ENCODE results near the gene NUP93.

The NUP93 gene

GRCh38 chr16:56889206-56889605 is 159.3 kb downstream of the NUP93 start:
- ChIA-PET CTCF (no interaction called here), POLR2A (ENCODE audit: low non-redundant PET) (no interaction called here)
- TF ChIP-seq CTCF (conservative IDR thresholded peaks at IDR 0.05; ENCODE audit: low read depth): no peak
- H3K27ac ChIP-seq: no peak overlapping the region
- DNase-seq (ENCODE audit: low spot score): no peak

GRCh38 chr16:56891685-56892084 is 161.8 kb downstream of the NUP93 start:
- no peak overlapping the region for H3K27ac ChIP-seq
- no peak for TF ChIP-seq CTCF (conservative IDR thresholded peaks at IDR 0.05; ENCODE audit: low read depth)
- ChIA-PET CTCF (interaction anchor here (0.6 kb wide), 1 partner anchor 113 kb away, joined by 3 read pairs; no protein-coding TSS in a partner anchor), POLR2A (ENCODE audit: low non-redundant PET) (no interaction called here)
- no peak for DNase-seq (ENCODE audit: low spot score)

DNA sequence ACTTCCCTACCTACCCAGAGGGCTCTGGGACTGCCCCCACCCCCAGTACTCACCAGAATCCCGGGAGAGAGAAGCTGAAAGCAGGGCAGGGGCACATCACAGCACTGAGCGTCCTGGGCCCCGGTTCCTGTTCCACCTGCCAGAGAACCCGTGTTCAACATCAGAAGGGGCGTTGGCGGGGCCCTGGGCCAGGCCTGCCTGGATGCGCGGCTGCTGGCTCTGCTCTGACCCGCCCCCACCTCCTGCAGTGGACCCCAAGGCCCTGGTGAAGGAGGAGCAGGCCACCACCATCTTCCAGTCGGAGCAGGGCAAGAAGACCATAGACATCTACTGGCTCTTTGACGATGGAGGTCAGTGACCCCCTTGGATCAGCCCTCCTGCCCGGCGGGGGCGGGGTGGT is 162.8 kb downstream of the NUP93 start:
- no peak overlapping the region for H3K27ac ChIP-seq
- no peak for TF ChIP-seq CTCF (conservative IDR thresholded peaks at IDR 0.05; ENCODE audit: low read depth)
- CTCF ChIA-PET: no interaction called here
- DNase-seq (ENCODE audit: low spot score): no peak
- POLR2A ChIA-PET (ENCODE audit: low non-redundant PET): no interaction called here

DNA sequence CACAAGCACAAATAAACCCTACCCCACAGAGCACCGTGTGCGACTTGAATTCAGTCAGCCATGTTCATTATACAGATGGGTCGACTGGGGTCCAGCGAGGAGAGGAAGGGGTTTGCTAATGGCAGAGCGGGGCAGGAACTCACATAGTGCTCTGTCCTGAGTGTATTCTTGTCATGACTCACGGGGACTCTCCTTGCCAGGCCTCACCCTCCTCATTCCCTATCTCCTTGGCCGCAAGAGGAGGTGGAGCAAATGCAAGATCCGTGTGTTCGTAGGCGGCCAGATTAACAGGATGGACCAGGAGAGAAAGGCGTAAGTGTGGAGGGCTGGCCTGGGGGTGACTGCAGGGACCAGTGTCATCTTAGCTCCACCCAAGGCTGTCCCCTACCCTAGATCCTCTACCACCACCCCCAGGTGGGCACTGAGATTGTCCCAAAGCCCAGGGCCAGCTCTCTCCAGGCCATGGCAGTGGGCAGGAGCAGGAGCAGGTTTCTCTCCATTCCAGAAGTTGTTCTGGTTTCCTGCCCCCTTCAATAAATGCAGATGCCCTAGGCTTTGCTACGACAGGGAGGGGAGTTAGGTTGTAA is 164.5 kb downstream of the NUP93 start:
- no peak for DNase-seq (ENCODE audit: low spot score)
- no peak overlapping the region for H3K27ac ChIP-seq
- CTCF ChIA-PET: no interaction called here
- no peak for TF ChIP-seq CTCF (conservative IDR thresholded peaks at IDR 0.05; ENCODE audit: low read depth)
- POLR2A ChIA-PET (ENCODE audit: low non-redundant PET): no interaction called here

DNA sequence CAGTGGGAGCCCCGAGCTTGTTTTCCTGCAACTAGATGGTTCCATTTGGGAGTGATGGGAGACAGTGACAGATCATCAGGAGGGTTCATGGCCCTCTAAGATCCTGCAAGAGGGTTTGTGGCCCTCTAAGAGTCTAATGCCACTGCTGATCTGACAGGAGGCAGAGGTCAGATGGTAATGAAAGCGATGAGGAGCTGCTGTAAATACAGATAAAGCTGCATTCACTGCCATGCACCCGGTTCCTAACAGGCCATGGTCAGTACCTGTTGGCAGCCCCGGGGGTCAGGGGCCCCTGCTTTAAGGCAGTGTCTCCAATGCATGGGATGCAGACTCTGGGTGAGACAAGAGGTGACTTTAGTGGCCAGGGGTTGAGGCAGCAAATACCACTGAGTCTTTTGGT is 165.9 kb downstream of the NUP93 start:
- ChIA-PET CTCF (no interaction called here), POLR2A (ENCODE audit: low non-redundant PET) (no interaction called here)
- no peak for TF ChIP-seq CTCF (conservative IDR thresholded peaks at IDR 0.05; ENCODE audit: low read depth)
- DNase-seq (ENCODE audit: low spot score): no peak
- no peak overlapping the region for H3K27ac ChIP-seq

GRCh38 chr16:56896244-56896643 is 166.3 kb downstream of the NUP93 start:
- CTCF ChIA-PET: no interaction called here
- POLR2A ChIA-PET (ENCODE audit: low non-redundant PET): no interaction called here
- DNase-seq (ENCODE audit: low spot score): no peak
- H3K27ac ChIP-seq: no peak overlapping the region
- TF ChIP-seq CTCF (conservative IDR thresholded peaks at IDR 0.05; ENCODE audit: low read depth): no peak

Data from RWPE1 (cell line).